Measurements from ENCODE around the gene GPHN.

The GPHN gene

GRCh38 chr14:66746316-66747006 lies 238.5 kb downstream of the GPHN start:
- H3K36me3 ChIP-seq (ENCODE audit: control insufficient read depth, insufficient read depth, low read length), result no peaks in the 10 kb centered on the region
- H3K9me3 ChIP-seq (ENCODE audit: control insufficient read depth, insufficient read depth, low read length), result no peaks in the 10 kb centered on the region
- H3K4me1 ChIP-seq (ENCODE audit: control insufficient read depth, insufficient read depth, low read length), result no peaks in the 10 kb centered on the region
- no peak overlapping the region for H3K4me3 ChIP-seq (ENCODE audit: low read depth, low read length)
- H3K9ac ChIP-seq (ENCODE audit: low read depth, low read length), result no peak overlapping the region
- no peaks in the 10 kb centered on the region for H3K27me3 ChIP-seq (ENCODE audit: control insufficient read depth, insufficient read depth, low read length)

GRCh38 chr14:66752109-66752508 lies 244.2 kb downstream of the GPHN start:
- Histone ChIP-seq H3K27me3 (ENCODE audit: control insufficient read depth, insufficient read depth, low read length) (no peaks in the 10 kb centered on the region), H3K4me3 (ENCODE audit: low read depth, low read length) (no peak overlapping the region), H3K4me1 (ENCODE audit: control insufficient read depth, insufficient read depth, low read length) (no peaks in the 10 kb centered on the region), H3K36me3 (ENCODE audit: control insufficient read depth, insufficient read depth, low read length) (no peaks in the 10 kb centered on the region), H3K9ac (ENCODE audit: low read depth, low read length) (no peak overlapping the region), H3K9me3 (ENCODE audit: control insufficient read depth, insufficient read depth, low read length) (no peaks in the 10 kb centered on the region)

- H3K27me3 ChIP-seq (ENCODE audit: control insufficient read depth, insufficient read depth, low read length), result no peaks in the 10 kb centered on the region
- no peak overlapping the region for H3K9ac ChIP-seq (ENCODE audit: low read depth, low read length)
Observed at GRCh38 chr14:66758031-66758613, 250.2 kb downstream of the GPHN start.

GRCh38 chr14:66772146-66772545 lies 264.2 kb downstream of the GPHN start:
- H3K4me1 ChIP-seq (ENCODE audit: control insufficient read depth, insufficient read depth, low read length), result no peaks in the 10 kb centered on the region
- H3K9ac ChIP-seq (ENCODE audit: low read depth, low read length), result no peak overlapping the region
- no peaks in the 10 kb centered on the region for H3K36me3 ChIP-seq (ENCODE audit: control insufficient read depth, insufficient read depth, low read length)
- no peaks in the 10 kb centered on the region for H3K9me3 ChIP-seq (ENCODE audit: control insufficient read depth, insufficient read depth, low read length)
- H3K27me3 ChIP-seq (ENCODE audit: control insufficient read depth, insufficient read depth, low read length), result no peaks in the 10 kb centered on the region
- no peak overlapping the region for H3K4me3 ChIP-seq (ENCODE audit: low read depth, low read length)

More at GRCh38 chr14:66758031-66758613, 250.2 kb downstream of the GPHN start:
- Histone ChIP-seq H3K9me3 (ENCODE audit: control insufficient read depth, insufficient read depth, low read length) (no peaks in the 10 kb centered on the region), H3K36me3 (ENCODE audit: control insufficient read depth, insufficient read depth, low read length) (no peaks in the 10 kb centered on the region), H3K4me3 (ENCODE audit: low read depth, low read length) (no peak overlapping the region), H3K4me1 (ENCODE audit: control insufficient read depth, insufficient read depth, low read length) (peaks cover 4% of the 10 kb centered on the region)

GRCh38 chr14:66782853-66783252 lies 274.9 kb downstream of the GPHN start:
- Histone ChIP-seq H3K9me3 (ENCODE audit: control insufficient read depth, insufficient read depth, low read length) (no peaks in the 10 kb centered on the region), H3K27me3 (ENCODE audit: control insufficient read depth, insufficient read depth, low read length) (no peaks in the 10 kb centered on the region), H3K4me3 (ENCODE audit: low read depth, low read length) (no peak overlapping the region), H3K9ac (ENCODE audit: low read depth, low read length) (no peak overlapping the region), H3K36me3 (ENCODE audit: control insufficient read depth, insufficient read depth, low read length) (no peaks in the 10 kb centered on the region), H3K4me1 (ENCODE audit: control insufficient read depth, insufficient read depth, low read length) (no peaks in the 10 kb centered on the region)

- no peaks in the 10 kb centered on the region for H3K4me1 ChIP-seq (ENCODE audit: control insufficient read depth, insufficient read depth, low read length)
- no peaks in the 10 kb centered on the region for H3K36me3 ChIP-seq (ENCODE audit: control insufficient read depth, insufficient read depth, low read length)
- H3K9ac ChIP-seq (ENCODE audit: low read depth, low read length), result no peak overlapping the region
- H3K4me3 ChIP-seq (ENCODE audit: low read depth, low read length), result no peak overlapping the region
- no peaks in the 10 kb centered on the region for H3K27me3 ChIP-seq (ENCODE audit: control insufficient read depth, insufficient read depth, low read length)
- H3K9me3 ChIP-seq (ENCODE audit: control insufficient read depth, insufficient read depth, low read length), result no peaks in the 10 kb centered on the region
Observed at GRCh38 chr14:66790101-66790500, 282.2 kb downstream of the GPHN start.

GRCh38 chr14:66802962-66803361 lies 295.0 kb downstream of the GPHN start:
- H3K9me3 ChIP-seq (ENCODE audit: control insufficient read depth, insufficient read depth, low read length), result no peaks in the 10 kb centered on the region
- no peaks in the 10 kb centered on the region for H3K36me3 ChIP-seq (ENCODE audit: control insufficient read depth, insufficient read depth, low read length)
- no peak overlapping the region for H3K4me3 ChIP-seq (ENCODE audit: low read depth, low read length)
- H3K9ac ChIP-seq (ENCODE audit: low read depth, low read length), result no peak overlapping the region
- no peaks in the 10 kb centered on the region for H3K27me3 ChIP-seq (ENCODE audit: control insufficient read depth, insufficient read depth, low read length)
- H3K4me1 ChIP-seq (ENCODE audit: control insufficient read depth, insufficient read depth, low read length), result no peaks in the 10 kb centered on the region

GRCh38 chr14:66804141-66804540 lies 296.2 kb downstream of the GPHN start:
- Histone ChIP-seq H3K36me3 (ENCODE audit: control insufficient read depth, insufficient read depth, low read length) (no peaks in the 10 kb centered on the region), H3K9ac (ENCODE audit: low read depth, low read length) (no peak overlapping the region), H3K4me1 (ENCODE audit: control insufficient read depth, insufficient read depth, low read length) (no peaks in the 10 kb centered on the region), H3K27me3 (ENCODE audit: control insufficient read depth, insufficient read depth, low read length) (no peaks in the 10 kb centered on the region), H3K9me3 (ENCODE audit: control insufficient read depth, insufficient read depth, low read length) (no peaks in the 10 kb centered on the region), H3K4me3 (ENCODE audit: low read depth, low read length) (no peak overlapping the region)

- Histone ChIP-seq H3K36me3 (ENCODE audit: control insufficient read depth, insufficient read depth, low read length) (no peaks in the 10 kb centered on the region), H3K9me3 (ENCODE audit: control insufficient read depth, insufficient read depth, low read length) (no peaks in the 10 kb centered on the region), H3K9ac (ENCODE audit: low read depth, low read length) (no peak overlapping the region), H3K4me1 (ENCODE audit: control insufficient read depth, insufficient read depth, low read length) (no peaks in the 10 kb centered on the region), H3K27me3 (ENCODE audit: control insufficient read depth, insufficient read depth, low read length) (no peaks in the 10 kb centered on the region), H3K4me3 (ENCODE audit: low read depth, low read length) (no peak overlapping the region)
Observed at GRCh38 chr14:66813636-66814035, 305.7 kb downstream of the GPHN start.

- Histone ChIP-seq H3K4me3 (ENCODE audit: low read depth, low read length) (no peak overlapping the region), H3K4me1 (ENCODE audit: control insufficient read depth, insufficient read depth, low read length) (no peaks in the 10 kb centered on the region), H3K27me3 (ENCODE audit: control insufficient read depth, insufficient read depth, low read length) (no peaks in the 10 kb centered on the region), H3K9ac (ENCODE audit: low read depth, low read length) (no peak overlapping the region), H3K9me3 (ENCODE audit: control insufficient read depth, insufficient read depth, low read length) (no peaks in the 10 kb centered on the region), H3K36me3 (ENCODE audit: control insufficient read depth, insufficient read depth, low read length) (no peaks in the 10 kb centered on the region)
Observed at GRCh38 chr14:66815687-66816086, 307.7 kb downstream of the GPHN start.

GRCh38 chr14:66824251-66824650 lies 316.3 kb downstream of the GPHN start:
- H3K9ac ChIP-seq (ENCODE audit: low read depth, low read length), result no peak overlapping the region

GRCh38 chr14:66827182-66827581 lies 319.2 kb downstream of the GPHN start:
- H3K9me3 ChIP-seq (ENCODE audit: control insufficient read depth, insufficient read depth, low read length), result no peaks in the 10 kb centered on the region
- H3K4me1 ChIP-seq (ENCODE audit: control insufficient read depth, insufficient read depth, low read length), result peaks cover 2% of the 10 kb centered on the region
- H3K27me3 ChIP-seq (ENCODE audit: control insufficient read depth, insufficient read depth, low read length), result no peaks in the 10 kb centered on the region
- H3K4me3 ChIP-seq (ENCODE audit: low read depth, low read length), result no peak overlapping the region
- no peaks in the 10 kb centered on the region for H3K36me3 ChIP-seq (ENCODE audit: control insufficient read depth, insufficient read depth, low read length)
- H3K9ac ChIP-seq (ENCODE audit: low read depth, low read length), result no peak overlapping the region

More at GRCh38 chr14:66824251-66824650, 316.3 kb downstream of the GPHN start:
- Histone ChIP-seq H3K9me3 (ENCODE audit: control insufficient read depth, insufficient read depth, low read length) (no peaks in the 10 kb centered on the region), H3K27me3 (ENCODE audit: control insufficient read depth, insufficient read depth, low read length) (no peaks in the 10 kb centered on the region), H3K36me3 (ENCODE audit: control insufficient read depth, insufficient read depth, low read length) (no peaks in the 10 kb centered on the region), H3K4me1 (ENCODE audit: control insufficient read depth, insufficient read depth, low read length) (peaks cover 2% of the 10 kb centered on the region), H3K4me3 (ENCODE audit: low read depth, low read length) (no peak overlapping the region)
